ENCODE results near the gene STAG1.

DNA sequence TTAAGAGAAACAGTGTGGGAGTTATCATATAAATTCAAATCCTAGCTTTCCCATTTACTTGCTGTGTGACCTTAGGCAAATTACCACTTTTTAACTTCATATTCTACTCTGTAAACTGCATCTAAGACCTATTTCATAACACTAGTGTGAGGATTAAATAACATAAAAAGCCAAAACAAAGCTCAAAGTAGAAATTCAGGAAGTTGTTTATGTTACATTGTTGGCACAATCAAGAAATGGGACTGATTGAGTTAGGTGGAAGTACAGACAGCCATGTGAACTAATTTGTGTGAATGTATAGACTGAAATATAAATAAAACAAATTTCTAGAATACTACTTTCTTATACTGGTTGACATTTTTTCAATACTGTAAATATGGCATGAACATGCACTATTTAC, 131.7 kb downstream of the STAG1 start:
- TF ChIP-seq, protein P1, sequence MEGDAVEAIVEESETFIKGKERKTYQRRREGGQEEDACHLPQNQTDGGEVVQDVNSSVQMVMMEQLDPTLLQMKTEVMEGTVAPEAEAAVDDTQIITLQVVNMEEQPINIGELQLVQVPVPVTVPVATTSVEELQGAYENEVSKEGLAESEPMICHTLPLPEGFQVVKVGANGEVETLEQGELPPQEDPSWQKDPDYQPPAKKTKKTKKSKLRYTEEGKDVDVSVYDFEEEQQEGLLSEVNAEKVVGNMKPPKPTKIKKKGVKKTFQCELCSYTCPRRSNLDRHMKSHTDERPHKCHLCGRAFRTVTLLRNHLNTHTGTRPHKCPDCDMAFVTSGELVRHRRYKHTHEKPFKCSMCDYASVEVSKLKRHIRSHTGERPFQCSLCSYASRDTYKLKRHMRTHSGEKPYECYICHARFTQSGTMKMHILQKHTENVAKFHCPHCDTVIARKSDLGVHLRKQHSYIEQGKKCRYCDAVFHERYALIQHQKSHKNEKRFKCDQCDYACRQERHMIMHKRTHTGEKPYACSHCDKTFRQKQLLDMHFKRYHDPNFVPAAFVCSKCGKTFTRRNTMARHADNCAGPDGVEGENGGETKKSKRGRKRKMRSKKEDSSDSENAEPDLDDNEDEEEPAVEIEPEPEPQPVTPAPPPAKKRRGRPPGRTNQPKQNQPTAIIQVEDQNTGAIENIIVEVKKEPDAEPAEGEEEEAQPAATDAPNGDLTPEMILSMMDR (IDR thresholded peaks at IDR 0.05), result no peak
- TF ChIP-seq POLR2A (IDR thresholded peaks at IDR 0.05), result no peak
